ENCODE measurements around the gene ABCC6.

Gene ABCC6

DNA sequence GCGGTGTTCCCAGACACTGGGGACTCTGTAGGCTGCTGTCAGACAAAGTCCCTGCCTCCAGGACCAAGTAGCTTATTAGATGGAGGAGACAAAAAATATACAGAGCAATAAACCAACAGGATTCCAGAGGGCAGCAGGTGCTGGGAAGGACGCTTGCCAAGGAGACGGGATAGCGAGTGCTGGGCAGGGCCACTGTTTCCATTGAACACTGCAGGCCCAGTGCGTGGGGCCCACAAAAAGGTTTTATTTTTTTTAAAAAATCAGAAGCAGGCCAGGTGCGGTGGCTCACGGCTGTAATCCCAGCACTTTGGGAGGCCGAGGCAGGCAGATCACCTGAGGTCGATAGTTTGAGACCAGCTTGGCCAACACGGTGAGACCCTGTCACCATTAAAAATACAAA lies 84.2 kb downstream of the ABCC6 start:
- DNase-seq = no peak

GRCh38 chr16:16138034-16138635 lies 85.2 kb downstream of the ABCC6 start:
- DNase-seq = no peak

DNA sequence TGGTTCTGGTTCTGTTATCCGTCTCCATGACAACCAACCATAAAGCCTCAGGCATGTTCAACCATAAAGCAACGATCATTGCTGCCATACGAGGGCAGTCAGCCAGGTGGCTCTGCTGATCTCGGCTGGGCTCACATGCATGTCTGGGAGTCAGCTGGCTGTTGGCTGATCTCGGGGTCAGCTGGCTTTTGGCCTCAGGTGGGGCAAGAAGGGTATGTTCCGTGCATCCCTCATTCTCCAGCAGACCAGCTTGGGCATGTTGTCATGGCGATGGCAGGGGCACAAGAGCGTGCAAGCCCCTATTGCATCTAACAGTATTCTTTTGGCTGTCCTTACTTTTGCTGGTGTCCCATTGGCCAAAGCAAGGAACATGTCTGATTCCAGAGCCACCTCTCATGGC lies 86.2 kb downstream of the ABCC6 start:
- DNase-seq = no peak

- no peak for DNase-seq
Observed at GRCh38 chr16:16136588-16136987, 86.7 kb downstream of the ABCC6 start.

GRCh38 chr16:16133943-16134604 lies 89.2 kb downstream of the ABCC6 start:
- DNase-seq = no peak

DNA sequence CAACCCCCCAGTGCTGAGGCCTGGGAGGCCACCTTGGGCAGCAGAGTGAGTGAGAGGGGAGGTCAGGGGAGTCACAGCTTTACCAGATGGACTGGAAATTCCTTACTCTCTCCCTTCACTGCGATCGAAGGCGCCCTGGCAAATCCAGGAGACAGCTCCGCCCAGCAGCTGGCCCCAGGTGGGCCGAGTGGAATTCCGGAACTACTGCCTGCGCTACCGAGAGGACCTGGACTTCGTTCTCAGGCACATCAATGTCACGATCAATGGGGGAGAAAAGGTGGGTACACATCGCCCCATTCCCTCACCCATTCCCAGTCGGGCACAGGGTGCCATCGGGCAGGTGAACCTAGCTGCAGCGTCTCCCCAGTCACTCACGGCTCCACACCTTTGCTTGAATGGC lies 91.6 kb downstream of the ABCC6 start:
- DNase-seq = no peak

- no peak for DNase-seq
Observed at GRCh38 chr16:16131204-16131603, 92.1 kb downstream of the ABCC6 start.

DNA sequence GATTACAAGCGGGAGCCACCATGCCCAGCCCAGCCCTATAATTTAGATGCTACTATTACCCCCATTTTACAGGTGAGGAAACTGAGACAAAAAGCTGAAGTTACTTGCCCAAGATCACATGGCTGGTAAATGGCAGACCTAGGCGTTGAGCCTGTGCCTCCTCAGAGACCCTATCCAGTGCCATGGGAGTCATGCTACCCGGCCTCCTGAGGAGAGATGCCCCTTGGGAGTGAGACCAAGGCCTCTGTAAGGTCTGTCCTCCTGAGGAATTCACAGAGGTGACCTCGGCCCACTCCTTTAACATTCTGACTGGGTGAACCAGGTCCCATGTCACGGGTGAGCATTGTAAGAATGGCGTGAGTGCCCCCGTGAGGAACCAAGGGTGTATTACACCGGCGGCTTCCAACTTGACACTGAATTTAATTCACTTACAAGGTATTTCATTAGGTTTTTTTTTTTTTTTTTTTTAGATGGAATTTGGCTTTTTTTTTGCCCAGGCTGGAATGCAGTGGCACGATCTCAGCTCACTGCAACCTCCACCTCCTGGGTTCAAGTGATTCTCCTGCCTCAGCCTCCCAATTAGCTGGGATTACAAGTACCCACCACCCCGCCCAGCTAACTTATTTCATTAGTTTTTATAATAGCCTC lies 95.7 kb downstream of the ABCC6 start:
- no peak for DNase-seq

- no peak for DNase-seq
Observed at GRCh38 chr16:16126896-16127295, 96.4 kb downstream of the ABCC6 start.

DNA sequence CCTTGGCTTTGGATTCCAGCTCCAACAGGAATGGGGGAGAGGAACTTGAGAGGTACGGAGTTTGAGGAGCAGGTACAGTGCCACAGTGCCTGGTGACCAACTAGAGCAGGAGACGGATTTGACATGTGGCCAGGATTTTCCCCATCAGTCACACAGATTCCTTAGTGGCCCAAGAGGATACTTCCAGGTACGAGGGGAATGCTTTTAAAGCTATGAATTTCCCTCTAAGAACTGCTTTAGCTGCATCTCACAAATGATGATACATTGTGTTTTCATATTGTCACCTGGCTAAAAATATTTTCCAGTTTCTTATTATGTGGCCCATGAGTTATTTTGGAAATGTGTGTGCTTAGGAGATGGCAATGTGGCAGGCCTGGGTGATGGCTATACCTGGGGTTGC lies 98.3 kb downstream of the ABCC6 start:
- no peak for DNase-seq

DNA sequence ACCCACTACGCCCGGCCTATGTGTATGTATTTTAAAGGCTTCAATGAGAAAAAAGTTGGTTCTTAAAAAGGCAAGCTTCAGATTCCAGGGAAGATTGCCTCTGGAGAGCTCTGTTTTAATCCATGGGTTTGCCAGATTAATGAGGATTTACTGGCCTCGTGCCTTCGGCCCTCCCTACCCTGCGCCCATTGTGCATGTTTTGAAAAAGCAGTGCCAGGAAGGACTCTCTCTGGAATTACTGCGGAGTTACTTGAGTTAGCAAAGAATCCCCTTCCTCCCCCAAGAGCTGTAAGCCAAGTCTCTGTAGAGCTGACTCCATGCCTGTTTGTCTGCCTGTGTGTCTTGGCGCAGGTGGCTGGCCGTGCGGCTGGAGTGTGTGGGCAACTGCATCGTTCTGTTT lies 98.9 kb downstream of the ABCC6 start:
- DNase-seq = no peak

- DNase-seq = no peak
Observed at GRCh38 chr16:16122264-16122663, 101.0 kb downstream of the ABCC6 start.

GRCh38 chr16:16121185-16121727 lies 102.0 kb downstream of the ABCC6 start:
- no peak for DNase-seq

- peak; percentile 91 for DNase-seq
Observed at GRCh38 chr16:16120382-16121184, 102.7 kb downstream of the ABCC6 start.

DNA sequence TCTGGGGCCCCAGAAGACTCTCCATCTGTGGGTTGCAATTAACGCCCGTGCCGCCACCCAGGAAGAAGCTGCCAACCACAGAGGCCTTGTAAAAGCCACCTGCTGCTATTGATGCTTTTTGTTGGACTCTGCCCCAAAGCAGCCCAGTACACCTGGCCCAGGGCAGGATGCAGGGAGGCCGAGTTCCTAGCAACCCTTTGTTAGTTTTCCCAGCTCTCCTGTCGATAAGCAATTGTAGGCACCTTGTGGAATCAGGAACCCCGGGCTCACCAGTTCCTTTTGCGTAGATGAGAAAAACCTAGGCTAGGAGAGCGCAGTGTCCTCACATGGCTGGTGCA lies 103.3 kb downstream of the ABCC6 start:
- DNase-seq = no peak

DNA sequence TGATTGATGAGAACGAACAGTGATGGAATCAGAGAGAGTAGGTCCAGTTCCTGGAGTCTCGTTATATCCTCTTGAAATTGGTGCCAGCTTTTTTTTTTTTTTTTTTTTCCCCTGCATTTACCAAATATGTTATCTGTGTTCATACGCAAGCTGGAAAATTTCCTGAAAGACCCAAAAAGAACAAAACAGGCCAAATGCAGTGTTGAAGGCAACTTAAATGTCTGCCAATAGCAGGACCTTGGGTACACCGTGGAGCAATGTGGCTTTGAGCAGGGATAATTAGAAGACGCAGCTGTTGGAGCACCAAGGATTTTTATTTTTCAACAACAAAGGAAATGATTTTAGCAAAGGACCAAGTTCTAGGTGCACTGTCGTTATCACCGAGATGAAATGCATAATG lies 105.0 kb downstream of the ABCC6 start:
- no peak for DNase-seq

- no peak for DNase-seq
Observed at GRCh38 chr16:16116841-16117240, 106.5 kb downstream of the ABCC6 start.

DNA sequence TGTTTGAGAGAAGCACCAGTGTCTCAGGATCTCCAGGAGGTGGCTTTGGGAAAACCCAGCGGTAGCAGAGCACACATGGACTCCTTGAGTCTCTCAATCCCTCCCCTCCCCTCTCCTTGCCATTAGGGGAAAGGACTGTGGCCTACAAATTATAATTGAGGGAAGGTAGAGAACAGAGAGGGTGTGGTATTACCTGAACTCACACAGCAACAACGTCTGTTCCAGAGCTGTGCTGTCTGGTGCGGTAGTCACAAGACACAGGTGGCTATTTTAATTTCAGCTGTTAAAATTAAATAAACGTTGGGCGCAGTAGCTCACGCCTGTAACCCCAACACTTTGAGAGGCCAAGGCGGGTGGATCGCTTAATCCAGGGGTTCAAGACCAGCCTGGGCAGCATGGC lies 110.2 kb downstream of the ABCC6 start:
- no peak for DNase-seq

DNA sequence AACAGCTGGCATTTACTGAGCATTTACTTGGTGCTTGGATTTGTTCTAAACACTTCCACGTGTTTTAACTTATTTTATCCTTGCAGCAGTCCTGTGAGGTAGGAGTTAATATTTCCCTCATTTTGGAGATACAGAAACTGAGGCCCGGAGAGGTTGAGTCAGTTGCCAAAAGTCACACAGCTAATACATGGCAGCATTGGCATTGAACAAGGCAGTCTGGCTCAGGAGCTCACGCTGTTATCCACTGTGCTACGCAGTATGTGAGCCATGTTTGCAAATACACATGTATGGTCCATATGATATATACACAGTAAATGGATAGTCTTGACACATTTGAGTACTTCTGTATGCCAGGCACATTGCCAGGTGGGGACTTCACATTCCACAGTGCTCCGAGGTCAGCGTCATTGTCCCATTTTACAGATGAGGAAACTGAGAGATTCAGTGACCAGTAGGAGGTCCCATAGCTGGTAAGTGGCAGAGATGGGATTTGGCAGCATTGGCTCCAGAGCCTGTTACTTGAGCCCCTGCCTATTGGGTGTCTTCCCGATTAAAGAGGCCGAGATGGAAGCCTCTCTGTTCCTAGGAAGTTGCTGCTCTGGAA lies 110.7 kb downstream of the ABCC6 start:
- DNase-seq = no peak

GRCh38 chr16:16111639-16112038 lies 111.7 kb downstream of the ABCC6 start:
- no peak for DNase-seq

DNA sequence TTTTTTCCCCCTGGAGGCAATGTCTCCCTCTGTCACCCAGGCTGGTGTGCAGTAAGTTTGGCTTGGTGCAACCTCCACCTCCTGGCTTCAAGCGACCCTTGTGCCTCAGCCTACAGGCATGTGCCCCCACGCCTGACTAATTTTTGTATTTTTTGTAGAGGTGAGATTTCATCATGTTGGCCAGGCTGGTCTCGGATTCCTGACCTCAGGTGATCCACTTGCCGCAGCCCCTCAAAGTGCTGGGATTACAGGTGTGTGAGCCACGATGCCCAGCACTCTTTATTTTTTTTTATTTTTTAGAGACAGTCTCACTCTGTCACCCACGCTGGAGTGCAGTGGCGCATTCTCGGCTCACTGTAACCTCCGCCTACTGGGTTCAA lies 113.2 kb downstream of the ABCC6 start:
- DNase-seq = no peak

DNA sequence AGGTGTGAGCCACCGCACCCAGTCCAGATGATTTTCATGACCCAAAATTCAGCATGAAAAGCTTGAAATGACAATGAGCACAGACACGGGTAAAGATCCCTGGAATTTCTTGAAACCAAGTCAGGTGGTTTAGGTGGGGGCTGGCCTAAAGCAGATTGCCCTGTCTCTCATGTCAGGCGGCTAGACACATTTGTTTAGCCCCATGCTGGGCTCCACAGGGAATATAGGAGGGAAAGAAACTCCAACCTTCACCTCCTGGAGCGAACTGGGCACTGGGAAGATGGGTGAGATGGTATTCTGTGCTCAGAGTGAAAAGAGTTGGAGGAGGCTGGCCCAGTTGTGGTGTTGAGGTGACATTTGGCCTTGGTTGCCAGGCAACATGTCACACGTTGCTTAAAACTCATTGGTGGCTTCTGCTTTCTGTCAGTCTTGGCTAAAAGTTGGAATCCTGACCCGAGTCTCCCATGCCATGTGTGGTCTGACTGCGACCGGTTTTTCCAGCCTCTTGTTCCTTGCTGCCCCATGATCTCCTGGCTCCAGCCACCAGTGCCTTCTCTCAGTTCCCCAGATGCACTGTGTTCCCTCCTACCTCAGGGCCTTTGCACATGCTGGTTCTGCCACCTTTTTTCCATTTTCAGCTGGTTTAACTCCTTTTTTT lies 113.7 kb downstream of the ABCC6 start:
- no peak for DNase-seq

- no peak for DNase-seq
Observed at GRCh38 chr16:16108759-16109158, 114.5 kb downstream of the ABCC6 start.
